ENCODE data around the gene ZCWPW1.
"Not testable (repeated sequence)": the region's sequence is repeated elsewhere in the genome, so short reads cannot be mapped to it uniquely, and the experiment has no call there.

The ZCWPW1 gene

GRCh38 chr7:100398239-100398638 is 30.3 kb downstream of the ZCWPW1 start:
- DNase-seq = no peak

DNA sequence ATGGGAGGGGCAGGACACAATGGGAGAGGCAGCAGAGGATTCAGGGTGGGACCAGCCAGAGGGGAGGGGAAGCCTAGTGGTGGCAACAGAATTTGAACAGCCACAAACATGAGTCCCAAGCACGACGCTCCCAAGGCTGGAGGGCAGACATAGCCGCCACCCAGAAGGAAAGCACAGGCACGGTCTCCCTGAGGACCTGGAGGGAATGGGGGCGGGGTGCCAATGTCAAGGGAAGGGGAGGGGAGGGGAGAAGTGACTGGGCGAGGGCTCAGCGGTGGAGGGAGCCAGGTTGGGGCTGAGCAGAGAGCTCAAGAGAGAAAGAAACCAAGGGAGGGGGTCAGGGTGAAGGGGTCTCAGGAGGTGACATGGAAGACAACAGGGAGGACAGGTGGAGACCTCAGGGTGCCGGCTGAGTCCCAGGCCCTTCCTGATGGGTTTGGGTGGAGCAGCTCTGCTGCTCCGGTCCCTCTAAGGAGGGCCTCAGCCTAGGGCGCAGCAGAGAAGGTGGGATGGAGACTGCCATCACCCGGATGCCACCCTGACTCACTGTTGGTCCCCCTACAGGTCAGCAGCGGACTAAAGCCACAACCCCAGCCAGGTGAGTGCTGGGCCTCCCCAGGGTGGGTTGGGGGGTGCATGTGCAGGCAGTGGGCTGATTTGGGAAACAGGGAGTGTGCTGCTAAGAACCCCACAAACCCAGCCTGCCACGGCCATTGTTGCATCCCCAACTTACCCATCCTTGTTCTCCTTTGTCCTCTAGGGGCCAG is 31.0 kb downstream of the ZCWPW1 start:
- no peak for DNase-seq

DNA sequence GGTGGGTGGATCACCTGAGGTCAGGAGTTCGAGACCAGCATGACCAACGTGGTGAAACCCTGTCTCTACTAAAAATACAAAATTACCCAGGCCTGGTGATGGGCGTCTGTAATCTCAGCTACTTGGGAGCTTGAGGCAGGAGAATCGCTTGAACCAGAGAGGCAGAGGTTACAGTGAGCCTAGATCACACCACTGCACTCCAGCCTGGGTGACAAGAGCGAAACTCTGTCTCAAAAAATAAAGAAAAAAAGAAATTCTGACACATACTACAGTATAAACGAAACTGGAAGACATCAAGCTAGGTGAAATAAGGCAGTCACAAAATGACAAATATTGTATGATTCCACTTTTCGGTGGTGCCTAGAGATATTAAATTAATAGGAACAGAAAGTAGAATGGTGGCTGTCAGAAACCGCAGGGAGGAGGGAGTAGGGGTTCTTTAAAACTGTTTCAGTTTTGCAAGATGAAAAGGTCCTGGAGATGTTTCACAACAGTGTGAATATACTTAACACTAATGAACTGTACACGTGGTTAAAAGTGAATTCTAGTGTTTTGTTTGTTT is 32.0 kb downstream of the ZCWPW1 start:
- no peak for DNase-seq

DNA sequence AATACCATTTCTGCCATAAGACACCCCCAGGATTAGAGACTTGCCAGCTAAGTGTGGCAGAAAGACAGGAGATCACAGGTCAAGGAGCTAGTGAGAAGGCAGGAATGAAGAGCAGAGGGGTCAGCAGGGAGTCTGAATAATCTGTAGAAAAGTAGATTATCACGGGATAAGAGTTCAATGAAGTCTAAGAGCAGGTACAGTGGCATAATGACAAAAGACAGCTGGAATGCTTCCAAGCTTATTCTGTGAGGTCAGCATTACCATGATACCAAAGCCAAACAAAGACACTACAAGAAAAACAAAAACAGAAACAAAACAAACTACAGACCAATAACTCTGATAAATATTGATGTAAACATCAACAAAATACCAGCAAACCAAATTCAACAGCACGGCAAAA is 34.4 kb downstream of the ZCWPW1 start:
- DNase-seq = no peak

GRCh38 chr7:100393233-100393905 is 35.1 kb downstream of the ZCWPW1 start:
- DNase-seq = no peak

DNA sequence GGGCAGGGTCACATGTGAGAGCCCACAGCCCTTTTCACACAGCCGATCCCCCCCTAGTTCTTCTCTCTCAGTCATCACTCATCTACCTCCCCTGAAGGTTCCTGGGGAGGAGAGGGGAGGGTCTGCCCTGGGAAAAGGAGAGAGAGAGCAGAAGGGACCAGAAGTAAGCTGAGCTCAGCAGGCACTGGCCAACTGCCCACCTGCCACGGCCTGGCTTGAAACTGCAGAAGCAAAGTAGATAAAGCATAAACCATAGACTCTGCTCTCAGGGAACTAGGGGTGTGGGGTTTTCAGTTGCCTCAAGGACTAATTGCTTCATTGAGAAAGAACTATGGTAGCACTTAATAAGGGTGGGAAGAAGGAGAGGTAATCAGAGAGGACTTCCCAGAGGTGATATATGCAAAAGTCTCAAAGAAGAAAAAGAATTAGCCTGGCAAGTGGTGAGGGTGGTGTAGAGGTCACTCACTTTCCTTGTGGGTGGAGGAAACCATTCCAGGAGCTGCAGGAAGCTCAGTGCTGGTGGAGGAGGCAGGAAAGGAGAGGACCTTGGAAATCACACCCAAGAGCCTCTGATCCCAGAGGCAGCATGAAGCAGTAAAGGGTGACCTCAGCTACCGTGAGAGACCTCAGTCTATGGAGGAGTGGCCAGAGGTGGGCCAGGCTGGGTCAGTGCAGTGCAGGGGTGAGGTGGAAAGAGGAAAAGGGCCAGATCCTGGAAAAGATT is 38.1 kb downstream of the ZCWPW1 start:
- no peak for DNase-seq

DNA sequence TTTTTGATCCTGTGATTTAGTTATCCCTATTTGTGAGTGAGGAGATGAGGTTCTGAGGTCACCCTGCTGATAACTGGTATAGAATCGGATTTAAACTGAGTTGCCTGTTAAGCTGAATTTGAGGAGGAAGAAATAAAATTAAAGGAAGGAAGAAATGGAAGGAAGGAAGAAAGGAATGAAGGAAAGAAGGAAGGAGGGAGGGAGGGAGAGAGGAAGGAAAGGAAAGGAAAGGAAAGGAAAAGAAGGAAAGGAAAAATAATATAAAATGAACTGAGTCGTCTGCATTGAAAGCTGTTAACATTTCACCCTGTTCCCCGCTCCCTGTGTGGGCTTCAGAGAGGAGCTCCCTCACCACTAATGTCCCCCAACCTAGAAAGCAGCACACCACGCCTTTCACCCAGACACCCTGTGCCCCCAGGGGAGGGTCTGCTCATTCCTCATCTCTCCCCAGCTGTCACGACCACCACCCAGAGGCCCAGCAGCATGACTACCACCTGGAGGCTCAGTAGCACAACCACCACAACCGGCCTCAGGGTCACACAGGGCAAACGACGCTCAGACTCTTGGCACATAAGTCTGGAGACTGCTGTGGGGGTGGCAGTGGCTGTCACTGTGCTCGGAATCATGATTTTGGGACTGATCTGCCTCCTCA is 38.9 kb downstream of the ZCWPW1 start:
- no peak for DNase-seq

- no peak for DNase-seq
These were observed 40.8 kb downstream of the ZCWPW1 start for GRCh38 chr7:100387695-100388094.

DNA sequence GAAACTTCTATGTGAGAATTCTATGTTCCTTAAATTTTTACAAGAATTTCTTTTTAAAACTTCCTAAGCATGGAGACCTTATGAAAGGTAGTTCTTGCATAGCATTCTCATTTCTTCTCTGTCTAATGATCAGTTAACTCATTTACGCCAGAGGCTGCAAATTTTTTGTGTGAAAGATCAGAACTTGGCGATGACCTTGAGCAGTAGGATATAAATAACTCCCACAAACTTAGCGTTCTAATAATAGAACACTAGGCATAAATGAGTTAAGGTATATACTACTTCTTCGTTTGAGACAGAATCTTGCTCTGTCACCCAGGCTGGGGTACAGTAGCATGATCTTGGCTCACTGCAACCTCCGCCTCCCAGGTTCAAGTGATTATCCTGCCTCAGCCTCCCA is 41.6 kb downstream of the ZCWPW1 start:
- DNase-seq = no peak

GRCh38 chr7:100384628-100385294 is 43.7 kb downstream of the ZCWPW1 start:
- no peak for DNase-seq

GRCh38 chr7:100382234-100382853 is 46.2 kb downstream of the ZCWPW1 start:
- not testable (repeated sequence) for DNase-seq

DNA sequence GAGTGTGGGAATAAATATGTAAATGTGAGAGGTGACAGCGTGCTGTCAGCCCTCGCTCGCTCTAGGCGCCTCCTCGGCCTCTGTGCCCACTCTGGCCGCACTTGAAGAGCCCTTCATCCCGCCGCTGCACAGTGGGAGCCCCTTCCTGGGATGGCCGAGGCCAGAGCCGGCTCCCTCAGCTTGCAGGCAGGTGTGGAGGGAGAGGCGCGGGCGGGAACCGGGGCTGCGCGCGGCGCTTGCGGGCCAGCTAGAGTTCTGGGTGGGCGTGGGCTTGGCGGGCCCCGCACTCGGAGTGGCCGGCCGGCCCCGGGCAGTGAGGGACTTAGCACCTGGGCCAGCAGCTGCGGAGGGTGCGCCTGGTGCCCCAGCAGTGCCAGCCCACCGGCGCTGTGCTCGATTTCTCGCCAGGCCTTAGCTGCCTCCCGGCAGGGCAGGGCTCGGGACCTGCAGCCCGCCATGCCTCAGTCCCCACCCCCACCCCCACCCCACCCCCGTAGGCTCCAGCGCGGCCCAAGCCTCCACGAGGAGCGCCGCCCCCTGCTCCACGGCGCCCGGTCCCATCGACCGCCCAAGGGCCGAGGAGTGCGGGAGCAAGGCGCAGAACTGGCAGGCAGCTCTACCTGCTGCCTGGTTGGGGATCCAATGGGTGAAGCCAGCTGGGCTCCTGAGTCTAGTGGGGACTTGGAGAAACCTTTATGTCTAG is 46.8 kb downstream of the ZCWPW1 start:
- not testable (repeated sequence) for DNase-seq

DNA sequence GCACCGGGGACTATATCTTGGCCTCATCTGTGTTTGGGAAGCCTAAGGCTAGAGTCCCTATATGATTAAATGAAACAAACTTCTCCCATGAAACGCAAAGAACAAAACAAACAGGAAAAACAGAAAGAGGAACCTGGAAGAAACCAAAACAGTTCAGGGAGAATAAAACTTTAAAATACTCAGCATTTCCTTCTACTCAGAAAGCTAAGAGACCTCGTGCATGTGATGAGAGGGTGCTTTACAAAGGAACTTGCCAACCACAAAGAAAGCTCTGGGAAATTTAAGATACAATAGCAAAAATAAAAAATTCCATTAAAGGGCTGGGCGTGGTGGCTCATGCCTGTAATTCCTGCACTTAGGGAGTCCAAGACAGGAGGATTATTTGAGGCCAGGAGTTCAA is 48.3 kb downstream of the ZCWPW1 start:
- DNase-seq = no peak

DNA sequence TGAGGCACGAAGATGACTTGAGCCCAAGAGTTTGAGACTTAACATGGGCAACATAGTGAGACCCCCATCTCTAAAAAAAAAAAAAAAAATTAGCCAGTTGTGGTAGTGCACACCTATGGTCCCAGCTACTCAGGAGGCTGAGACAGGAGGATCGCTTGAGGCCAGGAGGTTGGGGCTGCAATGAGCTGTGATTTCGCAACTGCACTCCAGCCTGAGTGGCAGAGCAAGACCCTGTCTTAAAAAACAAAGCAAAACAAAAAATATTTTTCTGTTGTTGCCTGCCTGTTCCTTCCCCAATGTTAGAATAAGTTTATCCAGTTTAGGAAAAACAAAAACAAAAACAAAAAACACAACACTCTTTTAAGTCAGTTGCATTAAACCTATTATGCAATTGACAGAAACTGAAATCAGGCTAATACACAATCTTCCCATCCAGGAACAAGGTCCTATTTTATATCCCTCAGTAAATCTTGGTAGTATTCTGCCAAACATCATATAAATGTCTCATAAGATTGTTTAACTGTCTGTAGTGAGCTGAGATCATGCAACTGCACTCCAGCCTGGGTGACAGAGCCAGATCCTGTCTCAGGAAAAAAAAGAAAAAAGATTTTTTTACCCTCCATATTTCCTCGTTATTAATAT is 50.3 kb downstream of the ZCWPW1 start:
- no peak for DNase-seq

DNA sequence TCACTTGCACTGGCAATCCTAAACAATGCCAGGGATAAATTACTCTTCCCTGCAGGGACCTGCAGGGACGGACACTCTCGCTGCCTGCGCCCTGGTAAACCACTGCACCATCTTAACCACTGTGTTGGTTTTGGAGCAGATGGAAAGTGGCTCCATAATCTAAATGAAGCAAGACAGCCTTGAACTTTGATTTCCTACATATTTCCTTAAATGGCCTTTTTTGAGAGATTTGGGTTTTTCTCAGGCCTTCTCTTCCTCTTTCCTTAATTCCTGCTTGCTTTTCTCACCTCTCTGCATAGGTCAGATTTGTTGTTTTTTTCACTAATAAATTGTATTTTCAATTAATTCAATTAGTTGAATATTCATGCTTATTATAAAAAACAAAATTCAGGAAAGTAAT is 52.4 kb downstream of the ZCWPW1 start:
- DNase-seq = no peak

DNA sequence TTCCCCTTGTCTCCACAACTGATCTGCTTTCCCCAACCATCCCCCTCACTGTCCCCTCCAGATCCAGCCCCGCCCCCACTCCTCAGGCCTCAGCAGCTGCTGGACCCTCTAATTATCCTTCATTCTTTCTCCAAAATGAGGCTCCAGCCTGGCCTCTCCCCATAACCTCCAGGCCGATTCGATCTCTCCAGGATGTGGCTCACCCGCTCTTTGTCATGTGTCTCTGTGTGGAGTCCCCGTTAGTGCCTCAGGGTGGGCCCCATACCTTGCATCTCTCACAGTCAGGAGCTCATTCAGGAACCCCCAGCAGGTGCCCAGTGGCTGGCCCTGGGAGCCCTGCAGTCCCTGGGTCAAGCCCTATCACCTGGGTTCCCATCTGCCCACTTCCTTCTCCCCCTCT is 53.9 kb downstream of the ZCWPW1 start:
- no peak for DNase-seq

- DNase-seq = not testable (repeated sequence)
These were observed 54.5 kb downstream of the ZCWPW1 start for GRCh38 chr7:100373870-100374598.

DNA sequence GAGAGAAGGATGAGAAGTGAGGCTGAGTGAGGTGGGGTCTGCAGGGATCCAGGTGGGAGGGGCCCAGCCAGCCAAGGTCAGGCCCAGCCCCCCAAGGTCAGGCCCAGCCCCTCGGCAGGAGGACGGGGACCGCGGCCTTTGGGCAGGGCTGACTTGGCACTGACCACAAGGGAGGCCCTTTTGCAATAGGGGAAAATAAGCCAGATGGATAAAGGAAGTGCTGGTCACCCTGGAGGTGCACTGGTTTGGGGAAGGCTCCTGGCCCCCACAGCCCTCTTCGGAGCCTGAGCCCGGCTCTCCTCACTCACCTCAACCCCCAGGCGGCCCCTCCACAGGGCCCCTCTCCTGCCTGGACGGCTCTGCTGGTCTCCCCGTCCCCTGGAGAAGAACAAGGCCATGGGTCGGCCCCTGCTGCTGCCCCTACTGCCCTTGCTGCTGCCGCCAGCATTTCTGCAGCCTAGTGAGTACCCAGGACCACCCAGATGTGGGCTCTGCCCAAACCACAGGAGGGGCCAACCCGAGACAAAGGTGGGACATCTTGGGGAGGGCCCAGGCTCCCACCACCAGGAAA is 55.2 kb downstream of the ZCWPW1 start, which contains the start of gene PILRA:
PILRA (plus strand) TSS at position 227 of the 571 bp plus-strand sequence; CDS start at position 397, 170 bp downstream.
- no peak for DNase-seq

DNA sequence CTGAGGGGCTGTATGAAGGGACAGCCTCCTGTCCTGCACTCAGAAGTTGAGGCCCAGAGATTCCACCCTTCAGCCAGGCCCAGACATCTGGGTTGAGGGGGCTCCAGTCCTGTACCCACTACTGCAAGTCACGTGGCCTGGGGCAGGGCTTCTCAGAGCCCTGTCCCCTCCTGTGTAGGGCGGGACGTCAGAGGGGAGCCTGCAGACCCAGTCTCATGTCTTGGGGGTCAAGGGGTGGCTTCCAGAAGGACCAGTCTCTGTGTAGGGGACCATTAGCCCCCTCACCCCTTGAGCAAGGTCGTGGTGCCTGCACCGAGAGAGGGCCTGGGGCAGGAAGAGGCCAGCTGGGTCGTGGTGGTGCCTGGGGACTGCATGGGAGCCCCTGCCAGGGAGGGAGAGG is 55.8 kb downstream of the ZCWPW1 start:
- no peak for DNase-seq

Measured in activated gamma-delta T cell (primary cell).